Nephron (organoid): ENCODE data around the gene IRX1.
A peak's percentile ranks its signal among the peaks of the same experiment; 100 is the strongest.

Experiments used
- H3K27ac Mint-ChIP-seq, 3 experiments: 2 replicates each; pipeline ENCODE4 v1.8.0; 2020; ENCODE audit warnings: mixed read lengths in 3 of 3, mild to moderate bottlenecking in 2 of 3, moderate library complexity in 1 of 3
- H3K27me3 Mint-ChIP-seq: 2 replicates; pipeline ENCODE4 v1.8.0; 2021; ENCODE audit warnings: low read depth, mild to moderate bottlenecking, moderate library complexity, mixed read lengths
- H3K36me3 Mint-ChIP-seq: 2 replicates; pipeline ENCODE4 v1.8.0; 2020; ENCODE audit warnings: low read depth, mixed read lengths
- H3K4me1 Mint-ChIP-seq: 2 replicates; pipeline ENCODE4 v1.8.0; 2020; ENCODE audit warnings: mixed read lengths
- H3K4me3 Mint-ChIP-seq, 3 experiments: 2 replicates each; pipeline ENCODE4 v1.8.0; 2020; ENCODE audit warnings: mild to moderate bottlenecking in 3 of 3, mixed read lengths in 3 of 3, moderate library complexity in 2 of 3
- H3K9me3 Mint-ChIP-seq: 2 replicates; pipeline ENCODE4 v1.8.0; 2020; ENCODE audit warnings: mixed read lengths
- TF ChIP-seq, protein P1 (sequence below), 3 experiments: fragments of 200-600 bp; sonication (generic); IDR thresholded peaks; one replicate each; pipeline ENCODE4 v1.5.0; 2021; ENCODE audit warnings: antibody characterized with exemption in 3 of 3; ENCODE audit not compliant: unreplicated experiment in 3 of 3

Gene IRX1

DNA sequence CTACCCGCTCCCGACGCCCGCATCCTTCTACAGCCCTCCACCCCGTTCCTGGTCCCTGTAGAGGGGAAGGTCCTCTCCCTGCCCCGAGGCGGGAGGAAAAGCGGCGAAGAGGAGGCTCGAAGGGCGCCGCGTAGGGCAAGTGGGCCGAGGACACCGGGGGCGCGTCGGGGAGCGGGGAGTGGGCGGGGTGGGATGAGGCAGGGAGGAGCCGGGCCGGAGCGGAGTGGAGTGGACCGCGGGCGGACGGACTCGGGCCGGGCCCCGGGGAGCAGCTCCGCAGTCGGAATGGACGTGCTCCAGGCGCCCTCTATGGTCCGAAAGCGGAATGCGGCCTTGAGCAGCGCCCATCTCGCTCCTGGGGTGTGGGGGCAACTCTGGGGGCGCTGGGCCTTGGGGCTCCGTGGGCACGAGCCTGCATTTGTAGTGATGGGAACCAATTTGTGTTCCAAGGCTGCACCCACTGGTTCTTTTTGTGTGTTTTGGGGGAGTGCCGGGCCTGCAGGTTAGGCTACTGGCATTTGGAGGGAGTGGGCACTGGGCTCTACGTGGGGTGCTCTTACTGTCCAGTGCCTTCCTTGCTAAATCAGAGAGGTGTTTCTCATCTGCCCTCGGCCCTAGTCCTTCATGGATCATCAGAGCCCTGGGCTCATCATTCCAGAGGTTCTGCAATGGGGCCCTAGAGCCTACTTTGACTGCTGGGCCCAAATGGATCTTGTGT, 7.3 kb downstream of the IRX1 start:
- Mint-ChIP-seq H3K9me3 (no peaks in the 10 kb centered on the region), H3K36me3 (peaks cover 29% of the 10 kb centered on the region), H3K27ac (peak overlapping the region in 1 of 3 experiments; percentile 91), H3K27me3 (peaks cover 98% of the 10 kb centered on the region), H3K4me1 (peaks cover 28% of the 10 kb centered on the region), H3K4me3 (peak overlapping the region; percentile 52 to 76 (median 56))
- TF ChIP-seq, protein P1, sequence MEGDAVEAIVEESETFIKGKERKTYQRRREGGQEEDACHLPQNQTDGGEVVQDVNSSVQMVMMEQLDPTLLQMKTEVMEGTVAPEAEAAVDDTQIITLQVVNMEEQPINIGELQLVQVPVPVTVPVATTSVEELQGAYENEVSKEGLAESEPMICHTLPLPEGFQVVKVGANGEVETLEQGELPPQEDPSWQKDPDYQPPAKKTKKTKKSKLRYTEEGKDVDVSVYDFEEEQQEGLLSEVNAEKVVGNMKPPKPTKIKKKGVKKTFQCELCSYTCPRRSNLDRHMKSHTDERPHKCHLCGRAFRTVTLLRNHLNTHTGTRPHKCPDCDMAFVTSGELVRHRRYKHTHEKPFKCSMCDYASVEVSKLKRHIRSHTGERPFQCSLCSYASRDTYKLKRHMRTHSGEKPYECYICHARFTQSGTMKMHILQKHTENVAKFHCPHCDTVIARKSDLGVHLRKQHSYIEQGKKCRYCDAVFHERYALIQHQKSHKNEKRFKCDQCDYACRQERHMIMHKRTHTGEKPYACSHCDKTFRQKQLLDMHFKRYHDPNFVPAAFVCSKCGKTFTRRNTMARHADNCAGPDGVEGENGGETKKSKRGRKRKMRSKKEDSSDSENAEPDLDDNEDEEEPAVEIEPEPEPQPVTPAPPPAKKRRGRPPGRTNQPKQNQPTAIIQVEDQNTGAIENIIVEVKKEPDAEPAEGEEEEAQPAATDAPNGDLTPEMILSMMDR (IDR thresholded peaks at IDR 0.05; ENCODE audit: unreplicated experiment in 3 of 3) = peak; percentile 67 to 77 (median 76)

DNA sequence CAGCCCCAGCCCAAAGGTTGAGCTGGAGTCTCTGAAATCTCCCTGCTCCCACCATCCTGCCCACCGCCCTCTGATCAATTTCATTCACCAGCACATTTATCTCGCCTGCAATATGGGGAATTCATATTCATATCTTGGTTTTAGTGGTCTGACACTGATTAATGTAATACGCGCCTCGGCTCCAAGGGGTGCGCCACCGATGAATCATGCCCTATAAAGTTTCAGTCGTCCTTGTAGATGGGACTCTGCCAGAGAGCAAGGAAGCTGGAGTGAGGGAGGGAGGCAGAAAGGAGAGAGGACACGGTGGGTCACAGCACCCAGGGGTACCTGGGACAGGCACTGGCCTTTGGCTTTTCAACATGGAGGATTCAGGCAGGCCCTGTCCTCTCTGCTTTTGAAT, 8.9 kb downstream of the IRX1 start:
- TF ChIP-seq, protein P1 (IDR thresholded peaks at IDR 0.05; ENCODE audit: unreplicated experiment in 3 of 3) = no peak

DNA sequence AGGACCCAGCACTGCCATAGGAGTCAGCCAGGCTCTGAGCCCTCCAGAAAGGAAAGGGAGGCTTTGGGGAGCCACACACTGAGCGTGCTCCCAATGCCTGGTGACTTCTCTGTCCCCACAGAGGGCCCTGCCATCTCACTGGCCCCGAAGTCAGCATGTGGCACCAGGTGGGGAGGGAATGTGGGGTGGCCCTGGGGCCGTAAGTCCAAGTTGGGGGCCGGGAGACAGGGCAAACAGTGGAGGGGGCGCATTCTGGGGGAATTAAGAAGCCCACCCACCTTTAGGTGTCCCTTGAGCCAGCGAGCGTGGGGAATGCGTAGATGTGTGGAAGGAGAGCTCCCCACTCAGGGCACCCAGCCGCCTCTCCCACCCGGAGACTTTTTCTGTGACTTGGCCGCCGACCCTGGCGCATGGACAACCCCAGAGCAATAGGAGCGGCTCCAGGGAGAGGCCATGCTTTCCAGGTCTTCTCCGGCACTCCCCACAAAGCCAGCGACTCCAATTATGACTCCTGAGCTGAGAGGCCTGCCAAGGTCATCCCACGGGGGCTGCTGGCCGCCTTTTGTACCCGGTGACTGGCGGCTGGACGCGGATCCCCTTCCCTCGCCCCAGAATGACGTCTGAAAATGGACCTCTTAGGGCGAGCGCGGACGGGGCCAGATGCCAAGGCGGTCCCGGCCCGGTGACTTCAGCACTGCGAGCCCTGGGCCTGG, 9.8 kb downstream of the IRX1 start:
- Mint-ChIP-seq H3K27ac (peak overlapping the region in 1 of 3 experiments; percentile 91), H3K4me3 (no peak overlapping the region), H3K27me3 (peaks cover 99% of the 10 kb centered on the region), H3K36me3 (peaks cover 16% of the 10 kb centered on the region), H3K9me3 (no peaks in the 10 kb centered on the region), H3K4me1 (peaks cover 30% of the 10 kb centered on the region)
- TF ChIP-seq, protein P1 (IDR thresholded peaks at IDR 0.05; ENCODE audit: unreplicated experiment in 3 of 3) = no peak

More for the DNA sequence above, 8.9 kb downstream of the IRX1 start:
- H3K9me3 Mint-ChIP-seq = no peaks in the 10 kb centered on the region
- H3K4me3 Mint-ChIP-seq = peak overlapping the region in 1 of 3 experiments; percentile 42
- H3K36me3 Mint-ChIP-seq = peaks cover 17% of the 10 kb centered on the region
- H3K4me1 Mint-ChIP-seq = peaks cover 30% of the 10 kb centered on the region
- peaks cover 98% of the 10 kb centered on the region for H3K27me3 Mint-ChIP-seq
- H3K27ac Mint-ChIP-seq = peak overlapping the region in 1 of 3 experiments; percentile 91

DNA sequence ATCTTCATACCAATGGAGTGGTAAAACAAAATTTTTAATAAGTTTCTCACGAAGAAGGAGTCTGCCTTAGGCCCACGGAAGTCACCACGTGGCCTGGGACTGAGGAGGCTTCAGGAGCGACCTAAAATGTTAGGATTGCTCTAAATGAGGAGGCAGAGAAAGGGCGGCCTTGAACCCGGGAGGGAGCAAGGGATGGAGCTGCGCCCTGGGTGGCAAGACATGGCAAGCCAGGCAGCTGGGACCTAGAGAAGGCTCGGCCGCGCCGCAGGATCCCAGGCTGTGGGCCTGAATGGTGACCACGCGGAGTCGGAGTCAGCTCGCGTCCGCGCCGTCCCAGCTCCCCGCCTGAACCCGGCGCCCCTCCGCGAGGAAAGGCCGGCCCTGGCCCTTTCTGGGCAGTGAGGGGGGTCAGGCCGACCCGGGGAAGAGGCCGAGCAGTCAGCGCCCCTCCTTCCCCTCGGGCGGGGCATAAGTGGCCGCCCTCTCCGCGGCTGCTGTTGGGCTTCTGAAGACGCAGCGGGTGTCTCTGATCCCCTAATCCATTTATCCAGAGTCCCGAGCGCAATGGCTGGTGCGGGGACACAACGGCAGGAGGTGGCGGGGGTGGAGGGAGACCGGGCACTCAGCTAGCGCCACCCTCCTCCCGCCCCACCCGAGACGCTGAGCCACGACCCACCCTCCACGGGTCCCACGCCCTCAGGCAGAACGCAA, 10.6 kb downstream of the IRX1 start:
- Mint-ChIP-seq H3K36me3 (peaks cover 14% of the 10 kb centered on the region), H3K4me1 (peaks cover 27% of the 10 kb centered on the region), H3K9me3 (no peaks in the 10 kb centered on the region), H3K4me3 (peak overlapping the region in 1 of 3 experiments; percentile 50), H3K27ac (peak overlapping the region in 1 of 3 experiments; percentile 75), H3K27me3 (peaks cover 96% of the 10 kb centered on the region)
- TF ChIP-seq, protein P1 (IDR thresholded peaks at IDR 0.05; ENCODE audit: unreplicated experiment in 3 of 3) = no peak

DNA sequence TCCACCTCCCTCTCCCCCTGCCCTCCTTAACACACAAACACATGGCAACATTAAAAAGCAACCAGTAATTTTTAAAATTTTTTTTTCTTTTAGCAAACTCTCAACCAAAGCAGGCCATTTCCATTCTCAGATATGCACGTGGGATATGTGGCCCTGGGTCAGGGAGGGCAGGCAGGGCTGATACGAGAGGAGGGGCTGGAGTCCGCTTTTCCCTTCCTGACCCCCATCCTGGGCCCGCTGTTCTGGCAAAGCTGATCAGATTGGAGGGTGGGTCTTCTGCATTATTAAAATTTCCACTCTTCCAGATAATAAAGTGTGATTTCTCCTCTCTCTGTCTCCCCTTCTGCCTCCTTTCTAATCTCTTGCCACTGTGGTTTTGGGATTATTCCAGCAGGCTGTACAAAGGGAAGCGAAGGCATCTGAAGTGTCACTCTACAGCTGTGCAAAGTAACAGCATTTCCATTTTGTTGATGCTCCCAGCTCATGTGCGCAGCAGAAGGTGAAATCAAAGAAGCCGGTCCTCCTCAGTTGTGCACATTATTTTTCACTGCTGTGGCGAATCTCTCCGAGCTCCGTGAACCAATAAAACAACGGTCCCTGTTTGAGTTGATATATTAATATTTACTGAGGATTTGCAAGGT, 12.0 kb downstream of the IRX1 start:
- TF ChIP-seq, protein P1 (IDR thresholded peaks at IDR 0.05; ENCODE audit: unreplicated experiment in 3 of 3) = no peak
- H3K9me3 Mint-ChIP-seq = no peaks in the 10 kb centered on the region
- peak overlapping the region in 1 of 3 experiments; percentile 39 for H3K27ac Mint-ChIP-seq
- peaks cover 18% of the 10 kb centered on the region for H3K4me1 Mint-ChIP-seq
- peaks cover 7% of the 10 kb centered on the region for H3K36me3 Mint-ChIP-seq
- peaks cover 89% of the 10 kb centered on the region for H3K27me3 Mint-ChIP-seq
- peak overlapping the region in 1 of 3 experiments; percentile 10 for H3K4me3 Mint-ChIP-seq
